OCI-LY1 (cell line): ENCODE measurements around the gene SYNGR1.

Experiments
- EZH2 ChIP-seq: fragments of 200-600 bp; sonication (generic), shearing (Covaris generic); IDR thresholded peaks from 2 replicates; pipeline ENCODE4 v1.8.0; 2017; ENCODE audit warnings: borderline replicate concordance, mixed run types, mild to moderate bottlenecking, antibody characterized with exemption, low read length, moderate library complexity, mixed read lengths
- TF ChIP-seq, protein P1 (sequence below): fragments of 200-600 bp; sonication (generic), shearing (Covaris generic); IDR thresholded peaks from 2 replicates; pipeline ENCODE4 v1.5.1; 2017; ENCODE audit warnings: mild to moderate bottlenecking, antibody characterized with exemption, low read length, moderate library complexity, mixed read lengths

DNA sequence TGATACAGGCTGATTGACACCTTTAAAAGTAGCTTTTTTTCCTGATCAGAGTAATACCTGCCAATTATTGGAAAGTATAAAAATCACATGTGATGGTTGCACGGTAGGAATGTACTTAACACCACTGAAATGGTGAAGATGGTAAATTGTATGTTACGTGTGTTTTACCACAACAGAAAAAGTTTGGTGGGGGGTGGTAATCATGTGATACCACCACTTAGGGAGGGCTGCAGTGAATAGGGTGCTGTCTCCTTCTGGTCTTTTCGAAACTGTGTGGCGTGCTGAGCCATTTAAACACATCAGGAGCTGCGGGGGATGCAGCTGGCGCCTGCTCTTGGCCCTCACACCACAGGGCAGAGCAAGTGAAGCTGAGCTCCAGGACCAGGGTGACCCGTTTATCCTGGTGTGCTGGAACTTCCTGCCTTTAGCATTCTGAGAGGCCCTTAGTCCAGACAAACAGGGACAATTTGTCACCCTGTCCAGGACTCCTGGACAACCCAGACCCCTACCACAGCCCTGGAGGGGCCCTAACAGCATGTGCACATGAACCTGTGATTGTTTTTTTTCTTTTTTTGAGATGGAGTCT is 2.6 kb downstream of the SYNGR1 start:
- TF ChIP-seq, protein P1, sequence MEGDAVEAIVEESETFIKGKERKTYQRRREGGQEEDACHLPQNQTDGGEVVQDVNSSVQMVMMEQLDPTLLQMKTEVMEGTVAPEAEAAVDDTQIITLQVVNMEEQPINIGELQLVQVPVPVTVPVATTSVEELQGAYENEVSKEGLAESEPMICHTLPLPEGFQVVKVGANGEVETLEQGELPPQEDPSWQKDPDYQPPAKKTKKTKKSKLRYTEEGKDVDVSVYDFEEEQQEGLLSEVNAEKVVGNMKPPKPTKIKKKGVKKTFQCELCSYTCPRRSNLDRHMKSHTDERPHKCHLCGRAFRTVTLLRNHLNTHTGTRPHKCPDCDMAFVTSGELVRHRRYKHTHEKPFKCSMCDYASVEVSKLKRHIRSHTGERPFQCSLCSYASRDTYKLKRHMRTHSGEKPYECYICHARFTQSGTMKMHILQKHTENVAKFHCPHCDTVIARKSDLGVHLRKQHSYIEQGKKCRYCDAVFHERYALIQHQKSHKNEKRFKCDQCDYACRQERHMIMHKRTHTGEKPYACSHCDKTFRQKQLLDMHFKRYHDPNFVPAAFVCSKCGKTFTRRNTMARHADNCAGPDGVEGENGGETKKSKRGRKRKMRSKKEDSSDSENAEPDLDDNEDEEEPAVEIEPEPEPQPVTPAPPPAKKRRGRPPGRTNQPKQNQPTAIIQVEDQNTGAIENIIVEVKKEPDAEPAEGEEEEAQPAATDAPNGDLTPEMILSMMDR, result no peak
- TF ChIP-seq EZH2, result no peak
